ENCODE results near the gene DLX2. TPM values are rescaled to one million over a fixed set of nuclear protein-coding genes. Genes with fewer than 3 reads are reported as not detected.

Gene DLX2
- polyA plus RNA-seq, 3 donors: 0.08 TPM; not detected in 2

- no peaks in the 10 kb centered on the region for H4K20me1 ChIP-seq (ENCODE audit: insufficient read depth, low read length)
- no peak overlapping the region for H3K4me3 ChIP-seq (replicated peaks in 1 of 3; ENCODE audit: low read depth in 2 of 3, low read length in 3 of 3)
- H3K27ac Mint-ChIP-seq: no peak overlapping the region
- H3K36me3 ChIP-seq (replicated peaks in 1 of 2; ENCODE audit: control insufficient read depth in 1 of 2, insufficient read depth in 2 of 2, low read length in 2 of 2): no peaks in the 10 kb centered on the region
- no CpG with 5 or more reads among the region's 1 CpG for WGBS (ENCODE audit: insufficient coverage)
- H3K9ac ChIP-seq (ENCODE audit: insufficient read depth, low read length, poor library complexity, severe bottlenecking): no peak overlapping the region
- intact Hi-C loops (cut with micrococcal nuclease): no loop called here
- no peaks in the 10 kb centered on the region for H3K9me3 Mint-ChIP-seq
- H2AFZ ChIP-seq (ENCODE audit: insufficient read depth, low read depth, low read length, poor library complexity, severe bottlenecking): no peak overlapping the region
- H3K4me1 Mint-ChIP-seq: no peaks in the 10 kb centered on the region
- H3K27ac ChIP-seq (ENCODE audit: low read depth in 1 of 2, low read length in 2 of 2): no peak overlapping the region
- no peaks in the 10 kb centered on the region for H3K4me1 ChIP-seq (ENCODE audit: control insufficient read depth in 1 of 2, insufficient read depth in 2 of 2, low read length in 2 of 2)
- H3K9me3 ChIP-seq (replicated peaks in 1 of 2; ENCODE audit: control insufficient read depth in 1 of 2, insufficient read depth in 1 of 2, low read length in 2 of 2): no peaks in the 10 kb centered on the region
- no peaks in the 10 kb centered on the region for H3K79me2 ChIP-seq (ENCODE audit: insufficient read depth, low read length)
- DNase-seq: no peak
- H3K4me3 Mint-ChIP-seq: no peak overlapping the region
- no peaks in the 10 kb centered on the region for H3K27me3 ChIP-seq (ENCODE audit: control insufficient read depth in 2 of 2, insufficient read depth in 2 of 2, low read length in 2 of 2)
- peaks cover 0 to 2% (median 0%) of the 10 kb centered on the region in 3 donors for H3K27me3 Mint-ChIP-seq (ENCODE audit: low read depth in 3 of 3)
- TF ChIP-seq CTCF (IDR thresholded peaks at IDR 0.05): no peak
- H3K36me3 Mint-ChIP-seq: no peaks in the 10 kb centered on the region
- H3K4me2 ChIP-seq (replicated peaks; ENCODE audit: extremely low read depth, low read length, poor library complexity, severe bottlenecking): no peak overlapping the region
These were observed 49.2 kb downstream of the DLX2 start for GRCh38 chr2:172053486-172053885.

- no peaks in the 10 kb centered on the region for H3K79me2 ChIP-seq (ENCODE audit: insufficient read depth, low read length)
- Mint-ChIP-seq H3K36me3 (no peaks in the 10 kb centered on the region), H3K4me3 (no peak overlapping the region), H3K27ac (no peak overlapping the region), H3K9me3 (no peaks in the 10 kb centered on the region), H3K4me1 (no peaks in the 10 kb centered on the region), H3K27me3 (ENCODE audit: low read depth in 3 of 3) (peaks cover 0 to 2% (median 0%) of the 10 kb centered on the region in 3 donors)
- intact Hi-C loops (cut with micrococcal nuclease): no loop called here
- no peak for TF ChIP-seq CTCF (IDR thresholded peaks at IDR 0.05)
- H3K4me2 ChIP-seq (replicated peaks; ENCODE audit: extremely low read depth, low read length, poor library complexity, severe bottlenecking): no peak overlapping the region
- H3K27ac ChIP-seq (ENCODE audit: low read depth in 1 of 2, low read length in 2 of 2): no peak overlapping the region
- H3K36me3 ChIP-seq (replicated peaks in 1 of 2; ENCODE audit: control insufficient read depth in 1 of 2, insufficient read depth in 2 of 2, low read length in 2 of 2): no peaks in the 10 kb centered on the region
- H2AFZ ChIP-seq (ENCODE audit: insufficient read depth, low read depth, low read length, poor library complexity, severe bottlenecking): no peak overlapping the region
- no peaks in the 10 kb centered on the region for H3K9me3 ChIP-seq (replicated peaks in 1 of 2; ENCODE audit: control insufficient read depth in 1 of 2, insufficient read depth in 1 of 2, low read length in 2 of 2)
- 100% methylated on average over 1 of the region's 4 CpGs for WGBS (ENCODE audit: insufficient coverage)
- no peaks in the 10 kb centered on the region for H3K27me3 ChIP-seq (ENCODE audit: control insufficient read depth in 2 of 2, insufficient read depth in 2 of 2, low read length in 2 of 2)
- no peak overlapping the region for H3K9ac ChIP-seq (ENCODE audit: insufficient read depth, low read length, poor library complexity, severe bottlenecking)
- H3K4me3 ChIP-seq (replicated peaks in 1 of 3; ENCODE audit: low read depth in 2 of 3, low read length in 3 of 3): no peak overlapping the region
- no peaks in the 10 kb centered on the region for H4K20me1 ChIP-seq (ENCODE audit: insufficient read depth, low read length)
- DNase-seq: no peak
- H3K4me1 ChIP-seq (ENCODE audit: control insufficient read depth in 1 of 2, insufficient read depth in 2 of 2, low read length in 2 of 2): no peaks in the 10 kb centered on the region
These were observed 50.4 kb downstream of the DLX2 start for GRCh38 chr2:172052000-172052983.
